Measurements from ENCODE around the gene PTPN18. TPM values are rescaled to one million over a fixed set of nuclear protein-coding genes. Genes with fewer than 3 reads are reported as not detected.

PTPN18 gene
- total RNA-seq, 1 donor from 2014 or later: 26.0 TPM

DNA sequence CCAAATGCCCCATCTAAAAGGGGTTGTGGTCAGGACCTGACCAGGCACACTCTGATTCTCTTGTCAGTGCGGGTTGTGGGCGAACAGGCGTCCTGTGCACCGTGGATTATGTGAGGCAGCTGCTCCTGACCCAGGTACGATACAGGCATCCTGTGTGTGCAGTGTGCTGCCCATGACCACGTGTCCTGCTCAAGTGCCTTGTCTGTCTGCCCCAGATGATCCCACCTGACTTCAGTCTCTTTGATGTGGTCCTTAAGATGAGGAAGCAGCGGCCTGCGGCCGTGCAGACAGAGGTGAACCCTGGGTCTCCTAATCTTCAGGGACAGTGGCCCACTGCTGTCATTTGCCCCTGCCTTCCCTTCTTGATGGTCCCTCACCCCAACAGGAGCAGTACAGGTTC is 14.6 kb downstream of the PTPN18 start:
- H3K36me3 Mint-ChIP-seq (ENCODE audit: low read depth): peaks cover 7% of the 10 kb centered on the region
- H3K4me3 Mint-ChIP-seq (ENCODE audit: unreplicated experiment): peak overlapping the region; percentile 28
- peaks cover 38% of the 10 kb centered on the region for H3K4me1 Mint-ChIP-seq (ENCODE audit: low read depth)
- no peaks in the 10 kb centered on the region for H3K27me3 Mint-ChIP-seq (ENCODE audit: low read depth)
- no peak overlapping the region for H3K27ac Mint-ChIP-seq (ENCODE audit: unreplicated experiment)
- peaks cover 6% of the 10 kb centered on the region for H3K9me3 Mint-ChIP-seq (ENCODE audit: low read depth)
- no peak for DNase-seq (ENCODE audit: low spot score)
- TF ChIP-seq, protein P1, sequence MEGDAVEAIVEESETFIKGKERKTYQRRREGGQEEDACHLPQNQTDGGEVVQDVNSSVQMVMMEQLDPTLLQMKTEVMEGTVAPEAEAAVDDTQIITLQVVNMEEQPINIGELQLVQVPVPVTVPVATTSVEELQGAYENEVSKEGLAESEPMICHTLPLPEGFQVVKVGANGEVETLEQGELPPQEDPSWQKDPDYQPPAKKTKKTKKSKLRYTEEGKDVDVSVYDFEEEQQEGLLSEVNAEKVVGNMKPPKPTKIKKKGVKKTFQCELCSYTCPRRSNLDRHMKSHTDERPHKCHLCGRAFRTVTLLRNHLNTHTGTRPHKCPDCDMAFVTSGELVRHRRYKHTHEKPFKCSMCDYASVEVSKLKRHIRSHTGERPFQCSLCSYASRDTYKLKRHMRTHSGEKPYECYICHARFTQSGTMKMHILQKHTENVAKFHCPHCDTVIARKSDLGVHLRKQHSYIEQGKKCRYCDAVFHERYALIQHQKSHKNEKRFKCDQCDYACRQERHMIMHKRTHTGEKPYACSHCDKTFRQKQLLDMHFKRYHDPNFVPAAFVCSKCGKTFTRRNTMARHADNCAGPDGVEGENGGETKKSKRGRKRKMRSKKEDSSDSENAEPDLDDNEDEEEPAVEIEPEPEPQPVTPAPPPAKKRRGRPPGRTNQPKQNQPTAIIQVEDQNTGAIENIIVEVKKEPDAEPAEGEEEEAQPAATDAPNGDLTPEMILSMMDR (IDR thresholded peaks at IDR 0.05): no peak

GRCh38 chr2:130371723-130372054 is 15.8 kb downstream of the PTPN18 start:
- Mint-ChIP-seq H3K27ac (ENCODE audit: unreplicated experiment) (peak overlapping the region; percentile 88), H3K36me3 (ENCODE audit: low read depth) (peaks cover 13% of the 10 kb centered on the region), H3K4me1 (ENCODE audit: low read depth) (peaks cover 46% of the 10 kb centered on the region), H3K9me3 (ENCODE audit: low read depth) (peaks cover 3% of the 10 kb centered on the region), H3K27me3 (ENCODE audit: low read depth) (no peaks in the 10 kb centered on the region), H3K4me3 (ENCODE audit: unreplicated experiment) (peak overlapping the region; percentile 80)
- no peak for DNase-seq (ENCODE audit: low spot score)
- TF ChIP-seq, protein P1 (IDR thresholded peaks at IDR 0.05): no peak

DNA sequence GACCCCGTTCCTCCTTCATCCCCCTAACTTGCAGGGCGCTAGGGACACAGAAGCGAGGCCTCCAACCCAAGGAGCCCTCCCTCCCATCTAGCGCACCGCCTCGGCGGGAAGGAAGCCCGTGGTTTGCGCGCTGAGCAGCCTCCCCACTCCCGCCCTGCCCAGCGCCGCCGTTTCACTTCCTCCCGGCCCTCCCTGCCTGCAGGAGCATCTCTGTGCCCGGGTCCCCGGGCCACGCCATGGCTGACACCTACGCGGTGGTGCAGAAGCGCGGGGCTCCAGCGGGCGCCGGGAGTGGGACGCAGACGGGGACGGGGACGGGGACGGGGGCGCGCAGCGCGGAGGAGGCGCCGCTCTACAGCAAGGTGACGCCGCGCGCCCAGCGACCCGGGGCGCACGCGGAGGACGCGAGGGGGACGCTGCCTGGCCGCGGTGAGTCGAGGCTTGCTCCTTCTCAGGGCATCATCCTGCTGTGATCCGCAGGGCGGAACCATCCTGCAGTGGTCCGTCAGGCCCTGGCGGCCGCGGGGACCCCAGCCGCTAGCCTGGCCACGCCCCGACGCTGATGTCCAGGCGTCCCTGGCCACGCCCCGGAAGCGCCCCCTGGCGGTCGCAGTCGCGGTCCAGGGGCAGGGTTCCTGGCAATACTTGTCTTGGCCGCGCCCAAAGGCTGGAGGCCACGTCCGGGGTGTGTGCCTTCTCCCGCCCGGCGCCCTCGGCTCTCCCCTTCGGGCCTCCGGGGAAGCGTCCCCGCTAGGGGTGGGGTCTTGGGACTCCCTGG is 16.4 kb downstream of the PTPN18 start:
- H3K4me1 Mint-ChIP-seq (ENCODE audit: low read depth): peaks cover 46% of the 10 kb centered on the region
- H3K36me3 Mint-ChIP-seq (ENCODE audit: low read depth): peaks cover 13% of the 10 kb centered on the region
- H3K27ac Mint-ChIP-seq (ENCODE audit: unreplicated experiment): peak overlapping the region; percentile 88
- H3K27me3 Mint-ChIP-seq (ENCODE audit: low read depth): no peaks in the 10 kb centered on the region
- peak; percentile 94 for DNase-seq (ENCODE audit: low spot score)
- TF ChIP-seq, protein P1 (IDR thresholded peaks at IDR 0.05): peak; percentile 100
- H3K9me3 Mint-ChIP-seq (ENCODE audit: low read depth): peaks cover 3% of the 10 kb centered on the region
- peak overlapping the region; percentile 80 for H3K4me3 Mint-ChIP-seq (ENCODE audit: unreplicated experiment)

DNA sequence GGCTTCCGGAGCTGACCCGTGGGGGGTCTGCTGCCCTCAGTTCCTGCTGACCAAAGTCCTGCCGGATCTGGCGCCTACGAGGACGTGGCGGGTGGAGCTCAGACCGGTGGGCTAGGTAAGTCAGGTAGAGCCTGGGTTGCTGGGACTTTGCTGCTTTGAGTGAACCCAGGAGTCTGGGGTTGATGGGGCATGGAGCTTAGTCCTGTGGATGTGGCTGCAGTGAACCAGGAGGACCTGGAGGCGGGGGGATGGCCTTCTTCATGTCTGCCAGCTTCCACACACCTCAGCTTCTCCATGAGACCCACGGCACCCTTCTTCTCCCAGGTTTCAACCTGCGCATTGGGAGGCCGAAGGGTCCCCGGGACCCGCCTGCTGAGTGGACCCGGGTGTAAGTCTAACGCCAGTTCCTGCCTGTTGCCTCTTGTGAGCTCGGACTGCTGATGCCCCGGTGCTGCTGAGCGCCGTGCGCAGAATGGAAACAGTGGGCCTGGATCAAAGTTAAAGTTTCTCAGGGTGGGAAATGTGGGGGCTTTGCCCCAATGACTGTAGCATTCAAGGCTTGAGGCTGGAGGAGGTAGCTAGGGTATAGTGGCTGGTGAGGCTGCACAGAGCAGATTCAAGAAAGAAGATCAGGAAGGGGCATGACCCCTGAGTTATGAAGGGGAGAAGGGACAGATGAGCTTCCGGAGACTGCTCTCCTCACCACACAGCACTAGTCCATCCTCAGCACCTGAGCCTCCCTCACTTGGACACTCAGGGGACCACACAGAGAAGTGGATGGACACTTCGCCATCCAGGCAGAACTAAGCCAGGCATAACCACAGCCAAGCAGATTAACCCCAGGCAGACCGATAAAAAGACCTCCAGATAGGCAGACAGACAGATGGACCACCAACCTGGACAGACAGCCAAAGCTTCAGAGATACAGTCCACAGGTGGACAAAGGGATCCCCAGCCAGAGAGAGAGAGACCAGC is 17.3 kb downstream of the PTPN18 start:
- Mint-ChIP-seq H3K27ac (ENCODE audit: unreplicated experiment) (peak overlapping the region; percentile 49), H3K4me3 (ENCODE audit: unreplicated experiment) (peak overlapping the region; percentile 80), H3K9me3 (ENCODE audit: low read depth) (no peaks in the 10 kb centered on the region), H3K4me1 (ENCODE audit: low read depth) (peaks cover 46% of the 10 kb centered on the region), H3K27me3 (ENCODE audit: low read depth) (no peaks in the 10 kb centered on the region), H3K36me3 (ENCODE audit: low read depth) (peaks cover 14% of the 10 kb centered on the region)
- TF ChIP-seq, protein P1 (IDR thresholded peaks at IDR 0.05): peak; percentile 30
- no peak for DNase-seq (ENCODE audit: low spot score)

GRCh38 chr2:130373808-130374365 is 18.0 kb downstream of the PTPN18 start:
- TF ChIP-seq, protein P1 (IDR thresholded peaks at IDR 0.05): no peak
- peak overlapping the region; percentile 80 for H3K4me3 Mint-ChIP-seq (ENCODE audit: unreplicated experiment)
- H3K36me3 Mint-ChIP-seq (ENCODE audit: low read depth): peaks cover 14% of the 10 kb centered on the region
- DNase-seq (ENCODE audit: low spot score): no peak
- no peak overlapping the region for H3K27ac Mint-ChIP-seq (ENCODE audit: unreplicated experiment)
- peaks cover 46% of the 10 kb centered on the region for H3K4me1 Mint-ChIP-seq (ENCODE audit: low read depth)
- H3K9me3 Mint-ChIP-seq (ENCODE audit: low read depth): no peaks in the 10 kb centered on the region
- H3K27me3 Mint-ChIP-seq (ENCODE audit: low read depth): no peaks in the 10 kb centered on the region

All from chondrocyte (in vitro differentiated cells).